NK-92 treated with Interleukin-12 subunit alpha and Interleukin-12 subunit beta, amount 100 ng/mL, for 24 hours (cell line): ENCODE measurements around the gene TMED9.
A peak's percentile ranks its signal among the peaks of the same experiment; 100 is the strongest.
"Not testable (repeated sequence)": the region's sequence is repeated elsewhere in the genome, so short reads cannot be mapped to it uniquely, and the experiment has no call there.

ENCODE experiments used
- DNase-seq: peaks from one replicate; lab custom pipeline; 2025; lab: John Stamatoyannopoulos, UW

TMED9 gene

DNA sequence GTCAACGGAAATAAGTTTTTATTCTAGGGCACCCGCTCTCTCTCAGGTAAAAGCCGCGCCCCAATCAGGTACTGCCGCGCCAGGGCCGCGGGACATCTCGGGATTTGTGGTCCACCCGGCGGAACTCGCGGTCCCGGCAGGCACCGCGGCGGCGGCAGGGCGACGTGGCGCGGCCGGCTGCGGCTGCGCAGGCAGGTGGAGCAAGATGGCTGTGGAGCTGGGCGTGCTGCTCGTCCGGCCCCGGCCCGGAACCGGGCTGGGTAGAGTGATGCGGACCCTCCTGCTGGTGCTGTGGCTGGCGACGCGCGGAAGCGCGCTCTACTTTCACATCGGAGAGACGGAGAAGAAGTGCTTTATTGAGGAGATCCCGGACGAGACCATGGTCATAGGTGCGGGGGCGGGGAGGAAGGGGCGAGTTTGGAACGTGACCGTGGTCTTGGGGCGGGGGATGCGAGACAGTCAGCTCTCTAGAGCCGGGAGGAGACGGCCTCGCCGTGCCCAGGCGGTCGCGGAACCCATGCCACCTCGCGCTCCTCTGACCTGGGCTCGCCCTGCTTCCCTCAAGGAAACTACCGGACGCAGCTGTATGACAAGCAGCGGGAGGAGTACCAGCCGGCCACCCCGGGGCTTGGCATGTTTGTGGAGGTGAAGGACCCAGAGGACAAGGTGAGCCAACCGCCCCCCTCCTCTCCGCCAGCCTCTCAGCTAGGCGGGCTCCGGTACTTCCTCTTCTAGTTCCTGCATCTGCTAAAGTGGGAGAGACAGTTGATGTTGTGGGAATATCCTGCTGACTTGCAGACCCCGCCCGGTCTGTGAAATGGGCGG, at the start of gene TMED9:
Gene TMED9 (plus strand): TSS at position 194 of the 825 bp plus-strand sequence. CDS start 12 bp downstream, at position 206.
- DNase-seq = peak; percentile 85

DNA sequence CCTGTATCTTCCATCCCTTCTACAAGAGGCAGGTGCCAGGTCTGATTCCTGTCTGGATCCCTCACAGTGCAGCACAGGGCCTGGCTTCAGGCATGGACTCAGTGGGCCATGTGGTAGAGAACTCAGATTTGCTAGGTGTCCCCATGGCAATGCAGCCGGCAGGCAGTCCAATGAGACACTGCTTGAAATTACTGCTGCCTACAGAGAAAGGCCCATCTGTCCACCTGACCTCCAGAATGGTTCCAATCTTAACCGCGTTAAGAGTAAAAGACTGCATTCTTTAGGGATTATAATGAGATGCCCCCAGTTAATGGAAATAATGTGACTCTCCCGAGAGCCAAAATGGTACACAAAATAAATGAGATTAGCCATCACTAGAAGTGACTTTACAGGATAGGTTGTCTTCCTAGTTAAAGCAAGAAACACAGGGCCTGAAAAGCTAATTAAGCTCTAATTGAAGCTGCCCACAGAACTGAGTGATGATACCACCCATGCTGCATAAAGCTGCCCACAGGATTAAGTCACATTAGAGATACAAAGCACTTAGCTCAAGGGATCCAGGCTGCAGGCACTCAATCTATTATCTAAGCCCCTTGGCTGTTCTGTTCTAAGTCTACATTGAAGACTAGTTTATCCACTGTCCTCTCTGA, 49.1 kb upstream of the TMED9 start:
- no peak for DNase-seq

DNA sequence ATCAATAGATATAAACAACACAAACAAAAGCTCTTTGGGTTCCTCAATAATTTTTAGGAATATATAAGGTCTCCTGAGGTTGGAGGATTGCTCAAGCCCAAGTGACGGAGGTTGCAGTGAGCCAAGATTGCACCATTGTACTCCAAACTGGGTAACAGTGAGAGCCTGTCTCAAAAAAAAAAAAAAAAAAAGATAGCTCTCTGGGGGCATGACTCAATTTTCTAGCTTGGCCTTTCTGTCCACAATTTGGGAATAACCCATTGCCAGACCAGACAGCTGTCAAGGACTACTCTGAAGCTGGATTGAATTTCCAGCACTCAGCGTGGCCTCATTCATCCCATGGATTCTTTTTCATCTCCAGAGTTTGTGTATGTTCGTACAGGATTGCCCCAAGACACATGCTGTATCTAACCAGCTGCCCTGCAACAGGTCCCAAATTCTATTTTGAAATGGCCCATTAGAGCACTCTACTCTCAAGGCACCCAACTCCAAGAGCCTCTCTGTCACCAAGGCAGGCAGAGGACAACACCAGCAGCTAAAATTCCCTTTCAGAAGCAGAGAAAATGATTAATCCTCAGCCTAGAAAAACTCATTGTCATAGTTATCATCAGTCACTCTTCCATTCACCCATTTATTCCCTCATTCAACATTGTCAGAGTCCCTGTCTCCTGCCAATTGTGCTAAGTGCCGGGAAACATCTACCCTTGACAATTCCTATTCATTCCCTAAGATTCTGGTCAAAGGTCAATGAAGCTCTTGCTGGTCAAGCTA, 46.3 kb upstream of the TMED9 start:
- no peak for DNase-seq

DNA sequence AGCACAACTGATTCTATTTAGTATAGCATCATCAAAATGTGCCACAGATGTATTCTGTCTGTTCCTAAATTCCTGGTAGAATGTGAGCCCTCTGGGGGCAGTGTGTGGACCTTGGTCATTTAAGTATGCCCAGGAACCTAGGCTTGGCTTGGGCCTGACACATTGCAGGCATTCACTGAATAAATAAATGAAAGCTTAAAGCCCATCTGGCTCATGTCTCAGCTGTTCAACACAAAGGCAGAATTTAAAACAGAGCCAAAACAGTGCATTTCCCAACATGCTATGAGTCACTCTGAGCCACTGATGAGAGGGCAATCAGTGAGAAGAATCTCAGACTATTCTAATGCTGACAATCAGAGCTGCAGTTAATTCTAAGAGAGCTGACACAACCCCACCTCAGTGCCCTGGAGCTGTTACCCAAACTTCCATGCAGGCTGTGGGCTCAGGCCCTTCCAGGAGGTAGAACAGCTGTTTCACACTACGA, 45.7 kb upstream of the TMED9 start:
- DNase-seq = no peak

- no peak for DNase-seq
These were observed 44.3 kb upstream of the TMED9 start for GRCh38 chr5:177547736-177548135.

DNA sequence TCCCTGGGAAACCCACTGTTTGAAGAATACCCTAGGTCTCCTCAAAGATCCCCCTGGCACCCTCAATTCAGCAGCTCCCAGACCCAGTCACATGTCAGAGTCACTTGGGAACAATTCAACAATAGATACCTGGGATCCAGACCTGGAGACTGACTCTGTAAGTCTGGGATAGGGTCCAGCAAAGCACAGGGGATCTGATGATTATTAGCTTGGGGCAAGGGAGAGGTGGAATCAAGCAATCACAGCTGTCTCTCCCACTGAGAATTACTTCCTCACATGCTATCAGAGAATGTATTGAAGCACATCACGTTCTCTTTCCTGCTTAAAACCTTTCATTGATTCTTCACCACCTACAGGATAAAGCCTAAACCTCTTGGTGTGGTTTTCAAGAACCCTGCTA, 43.5 kb upstream of the TMED9 start:
- no peak for DNase-seq

DNA sequence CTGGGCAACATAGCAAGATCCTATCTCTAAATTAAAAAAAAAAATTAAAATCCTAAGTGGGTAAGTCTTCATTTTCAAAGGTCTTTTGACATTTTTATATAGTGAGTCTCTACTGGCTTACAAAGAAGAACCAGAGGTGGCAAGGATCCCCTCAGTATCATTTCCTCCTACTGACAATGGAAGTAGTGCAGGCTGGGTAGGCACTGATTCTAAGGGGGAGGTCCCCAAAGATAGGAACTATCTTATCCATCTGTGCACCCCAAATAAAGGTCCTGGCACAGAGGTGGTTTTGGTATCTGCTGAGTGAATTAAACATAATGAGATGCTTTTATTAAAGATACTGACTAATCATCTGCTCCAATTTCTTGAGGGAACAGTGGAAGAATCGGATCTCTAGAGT, 41.9 kb upstream of the TMED9 start:
- DNase-seq = no peak

DNA sequence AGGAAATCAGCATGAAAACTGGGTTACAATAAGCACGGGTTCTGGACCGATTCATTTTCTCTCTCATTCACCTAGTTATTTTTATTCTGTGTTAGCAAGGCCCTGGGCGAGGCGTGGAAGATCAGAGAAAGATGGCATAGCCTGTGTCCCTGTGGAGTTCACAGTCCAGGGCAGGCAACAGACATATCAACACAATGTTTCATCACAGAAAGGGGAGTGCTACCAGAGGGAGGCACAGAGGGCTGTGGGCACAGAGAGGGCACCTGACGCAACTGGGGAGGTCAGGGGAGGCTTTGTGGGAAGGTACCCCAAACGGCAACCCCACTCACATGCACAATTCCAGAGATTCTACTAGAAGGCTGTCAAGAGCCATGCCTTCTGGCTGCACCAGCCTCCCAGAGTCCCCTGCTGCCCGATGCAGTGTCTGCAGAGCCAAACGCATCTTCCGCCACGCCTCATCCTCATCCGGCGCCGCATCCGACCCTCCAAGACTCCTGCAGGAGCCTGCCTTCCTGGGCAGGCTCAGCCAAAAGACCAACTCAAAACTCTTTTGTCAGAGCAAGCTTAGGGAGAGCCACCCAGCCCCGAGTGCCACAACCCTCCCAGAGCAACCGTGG, 39.1 kb upstream of the TMED9 start:
- DNase-seq = no peak

GRCh38 chr5:177553671-177554429, 38.2 kb upstream of the TMED9 start:
- DNase-seq = peak; percentile 22

GRCh38 chr5:177554474-177555111, 37.4 kb upstream of the TMED9 start, which contains the start of gene FAM193B:
FAM193B (minus strand) TSS chr5:177554563; CDS start chr5:177554458, 105 bp downstream.
- DNase-seq = peak; percentile 92

DNA sequence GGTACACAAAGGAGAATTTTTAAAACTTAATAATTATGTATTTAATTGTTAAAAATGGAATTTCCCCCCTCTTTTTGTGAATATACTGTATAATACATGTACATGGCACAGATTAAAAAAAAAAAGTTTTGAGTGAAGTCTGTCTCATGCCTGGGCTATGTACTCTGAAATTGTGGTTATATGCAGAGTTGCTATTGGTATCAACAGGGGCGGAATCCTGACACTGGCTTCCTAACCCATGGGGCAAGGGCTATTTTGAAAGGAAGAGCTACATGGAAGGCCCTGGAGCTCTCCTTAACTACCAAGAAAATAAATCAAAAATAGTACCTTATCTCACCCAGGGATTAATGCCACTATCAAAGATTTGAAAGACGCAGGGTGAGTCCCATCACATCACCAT, 36.8 kb upstream of the TMED9 start:
- no peak for DNase-seq

- DNase-seq = no peak
These were observed 36.3 kb upstream of the TMED9 start for GRCh38 chr5:177555665-177556064.

- DNase-seq = no peak
These were observed 34.9 kb upstream of the TMED9 start for GRCh38 chr5:177557041-177557647.

DNA sequence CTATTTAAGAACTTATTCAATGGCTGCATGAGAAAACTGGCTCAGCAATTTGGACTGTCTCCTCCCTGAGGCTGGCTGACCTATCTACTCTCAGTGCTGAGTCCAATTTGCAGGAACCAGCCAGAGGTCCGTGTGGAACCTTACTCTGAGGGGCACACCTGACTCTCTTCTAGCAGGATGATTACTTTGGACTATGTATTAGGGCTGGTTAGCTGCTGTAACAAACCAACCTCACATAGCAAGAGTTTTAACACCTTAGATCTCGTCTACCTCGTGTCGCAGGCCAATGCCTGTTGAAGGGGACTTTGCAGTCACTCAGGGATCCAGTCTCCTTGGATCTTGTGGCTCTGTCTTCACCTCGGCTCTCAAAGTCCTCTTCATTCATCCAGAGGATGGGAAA, 34.2 kb upstream of the TMED9 start:
- no peak for DNase-seq

GRCh38 chr5:177559446-177559941, 32.5 kb upstream of the TMED9 start:
- DNase-seq = not testable (repeated sequence)

- DNase-seq = no peak
These were observed 27.0 kb upstream of the TMED9 start for GRCh38 chr5:177565046-177565445.

GRCh38 chr5:177568326-177568725, 23.7 kb upstream of the TMED9 start:
- DNase-seq = no peak

DNA sequence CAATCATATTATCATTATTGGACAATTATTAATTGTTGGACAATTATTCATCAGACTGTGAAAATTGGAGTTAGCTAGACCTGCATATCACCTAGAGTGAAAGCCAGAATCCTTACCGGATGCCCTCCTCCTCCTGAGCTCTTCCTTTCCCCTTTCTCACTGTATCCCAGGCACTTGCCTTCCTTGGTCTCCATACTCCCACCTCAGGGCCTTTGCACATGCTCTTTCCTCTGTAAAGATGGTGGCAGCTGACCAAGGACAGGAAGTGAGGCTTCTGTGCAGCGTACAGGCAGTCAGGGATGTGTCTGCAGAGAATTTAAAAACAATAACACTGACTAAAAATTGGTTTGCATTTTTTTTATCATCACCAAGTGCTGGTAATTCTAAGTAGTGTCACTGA, 22.1 kb upstream of the TMED9 start:
- DNase-seq = no peak

DNA sequence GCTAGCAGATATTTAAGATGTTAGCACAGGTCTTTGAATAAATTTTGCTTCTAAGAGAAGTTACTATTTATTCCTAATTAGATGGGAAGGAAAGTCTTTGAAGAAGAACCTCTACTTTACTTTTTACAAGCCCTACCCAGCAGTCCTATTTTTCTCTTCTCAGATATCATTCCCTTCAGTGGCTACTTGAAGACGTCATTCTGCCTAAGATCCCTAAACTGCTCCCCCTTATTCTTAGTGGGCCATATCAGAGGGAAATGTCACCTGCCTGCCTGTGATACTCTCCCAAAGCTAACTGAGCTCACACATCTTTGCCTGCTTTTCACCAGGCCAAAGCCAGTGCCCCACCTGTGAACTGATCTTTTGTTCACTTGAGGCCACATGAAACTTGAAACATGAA, 16.5 kb upstream of the TMED9 start:
- DNase-seq = no peak

GRCh38 chr5:177576169-177576568, 15.8 kb upstream of the TMED9 start:
- no peak for DNase-seq
